ENCODE results near the gene RUVBL2.
"Not testable (repeated sequence)": the region's sequence is repeated elsewhere in the genome, so short reads cannot be mapped to it uniquely, and the experiment has no call there.

The RUVBL2 gene

DNA sequence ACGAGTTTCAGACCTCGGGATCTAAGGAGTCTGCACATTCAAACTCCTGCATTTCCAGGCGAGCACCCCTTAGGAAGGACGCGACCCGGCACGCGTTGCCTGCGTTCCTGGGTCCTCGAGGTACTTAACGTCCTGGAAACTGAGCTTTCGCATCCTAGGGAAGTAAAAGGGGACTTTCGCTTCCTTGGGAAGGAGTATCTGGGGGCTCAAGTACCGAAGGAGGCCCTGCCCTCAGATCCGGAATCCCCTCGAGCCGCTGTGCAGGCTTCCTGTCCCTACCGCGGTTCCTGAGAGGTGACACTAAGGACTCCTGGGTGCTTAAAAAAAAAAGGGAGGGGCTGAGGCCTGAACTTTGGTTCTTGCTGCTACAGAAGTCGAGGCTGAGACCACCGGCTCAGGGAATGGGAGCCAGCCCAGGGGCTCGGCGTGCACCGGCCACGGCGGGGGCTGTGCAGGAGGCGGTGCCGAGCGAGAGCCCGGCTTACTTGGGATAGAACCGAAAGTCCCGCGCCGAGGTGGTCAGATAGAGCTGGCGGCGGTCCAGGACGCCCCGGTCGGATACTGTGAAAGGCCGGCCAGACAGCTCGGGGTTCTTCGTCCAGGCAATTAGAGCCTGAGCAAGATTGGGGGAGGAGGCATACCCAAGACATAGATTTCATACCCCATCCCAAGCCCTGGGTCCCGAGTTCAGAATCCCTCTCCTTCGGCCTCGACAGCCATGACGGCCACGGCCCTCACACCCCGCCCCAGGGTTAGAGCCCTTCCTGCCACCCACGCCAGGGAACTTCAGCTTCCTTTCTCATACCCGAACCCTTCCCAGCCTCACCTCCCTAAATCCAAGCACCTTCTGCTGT lies 24.9 kb downstream of the RUVBL2 start:
- peak in 1 of 2 donors; percentile 24 for DNase-seq

DNA sequence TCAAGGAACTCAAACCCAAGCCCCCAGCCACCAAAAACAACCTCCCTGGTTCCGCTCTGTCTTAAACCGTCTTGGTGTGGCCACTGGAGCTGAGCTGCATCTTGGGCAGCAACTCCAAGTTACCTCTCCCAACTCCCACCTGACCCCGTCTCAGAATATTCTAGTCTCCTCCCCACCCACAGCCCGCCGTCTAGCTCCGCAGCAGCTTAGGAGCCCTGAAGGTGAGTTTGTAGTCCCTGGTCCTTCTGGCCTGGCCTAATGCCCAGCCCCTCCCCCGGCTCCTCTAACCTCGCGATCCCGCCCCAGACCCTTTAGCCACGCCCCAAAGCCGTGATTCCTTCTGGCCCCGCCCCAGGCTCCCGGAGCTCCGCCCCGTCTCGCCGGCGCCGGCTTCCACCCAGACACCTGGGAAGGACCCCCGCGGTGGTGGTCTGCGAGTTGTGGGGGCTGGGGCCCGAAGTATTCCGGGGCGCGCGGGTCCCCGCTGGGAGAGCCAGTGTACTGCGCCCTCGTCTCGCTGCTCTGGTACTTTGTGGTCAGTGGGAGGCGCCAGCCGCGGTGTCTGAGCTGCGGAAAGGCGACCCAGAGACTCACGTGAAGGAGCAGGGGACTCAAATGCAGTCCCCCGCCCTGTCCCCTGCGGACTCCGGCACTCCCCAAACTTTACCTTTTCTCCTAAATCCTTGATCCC lies 25.7 kb downstream of the RUVBL2 start:
- peak; percentile 65 to 74 for DNase-seq

DNA sequence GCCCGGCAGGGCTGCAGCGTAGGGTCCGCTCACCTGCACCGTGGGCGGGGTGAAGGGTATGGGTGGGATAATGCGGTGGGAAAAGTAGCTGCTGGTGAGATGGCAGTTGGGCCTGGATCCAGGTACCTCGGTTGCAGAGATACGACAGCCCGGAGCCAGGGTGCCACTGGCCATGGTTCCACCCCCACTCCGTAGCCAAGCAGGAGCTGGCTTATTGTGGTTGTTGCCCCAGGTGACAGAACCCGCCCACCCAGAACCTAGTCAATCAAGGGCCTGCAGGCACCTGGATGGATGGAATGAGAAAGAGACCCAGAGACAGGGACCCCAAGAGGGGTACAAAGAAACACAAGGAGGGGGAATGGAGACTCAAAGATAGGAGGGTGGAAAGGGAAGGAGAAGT lies 26.7 kb downstream of the RUVBL2 start:
- no peak for DNase-seq

DNA sequence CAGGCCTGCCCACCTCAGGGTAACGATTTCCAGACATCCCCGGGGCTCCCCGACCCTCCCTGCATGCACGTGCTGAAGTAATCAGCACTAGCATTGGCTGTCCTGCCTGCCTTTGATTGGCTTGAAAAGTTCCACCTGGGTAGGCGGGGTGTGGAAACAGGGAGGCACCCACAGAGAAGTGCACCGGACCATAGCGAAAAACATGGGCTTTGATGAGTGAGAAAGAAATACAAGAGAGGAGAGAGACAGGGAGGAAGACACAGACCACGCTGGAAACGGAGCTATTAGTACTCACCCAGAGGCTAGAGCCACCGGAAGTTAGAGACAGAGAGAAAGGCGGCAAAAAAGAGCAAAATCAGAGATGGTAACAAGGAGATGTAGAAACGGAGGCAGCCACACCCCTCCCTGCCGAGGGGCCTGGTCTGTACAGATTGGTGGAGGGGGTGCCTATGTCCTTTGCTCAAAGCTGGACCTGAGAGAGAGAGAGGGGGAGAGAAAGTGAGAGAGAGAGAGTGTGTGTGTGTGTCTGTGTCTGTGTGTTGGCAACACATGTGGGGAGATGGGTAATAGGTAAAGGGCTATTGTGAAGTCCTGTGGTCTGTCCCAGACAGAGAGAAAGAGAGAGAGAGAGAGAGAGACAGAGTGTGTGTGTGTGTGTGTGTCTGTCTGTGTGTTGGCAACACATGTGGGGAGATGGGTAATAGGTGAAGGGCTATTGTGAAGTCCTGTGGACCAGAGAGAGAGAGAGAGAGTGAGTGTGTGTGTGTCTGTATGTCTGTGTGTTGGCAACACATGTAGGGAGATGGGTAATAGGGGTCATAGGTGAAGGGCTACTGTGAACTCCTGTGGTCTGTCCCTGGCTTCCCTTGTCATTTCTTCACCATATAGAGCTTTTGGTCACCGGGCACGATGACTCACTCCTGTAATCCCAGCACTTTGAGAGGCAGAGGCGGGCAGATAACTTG lies 27.5 kb downstream of the RUVBL2 start:
- DNase-seq: no peak

DNA sequence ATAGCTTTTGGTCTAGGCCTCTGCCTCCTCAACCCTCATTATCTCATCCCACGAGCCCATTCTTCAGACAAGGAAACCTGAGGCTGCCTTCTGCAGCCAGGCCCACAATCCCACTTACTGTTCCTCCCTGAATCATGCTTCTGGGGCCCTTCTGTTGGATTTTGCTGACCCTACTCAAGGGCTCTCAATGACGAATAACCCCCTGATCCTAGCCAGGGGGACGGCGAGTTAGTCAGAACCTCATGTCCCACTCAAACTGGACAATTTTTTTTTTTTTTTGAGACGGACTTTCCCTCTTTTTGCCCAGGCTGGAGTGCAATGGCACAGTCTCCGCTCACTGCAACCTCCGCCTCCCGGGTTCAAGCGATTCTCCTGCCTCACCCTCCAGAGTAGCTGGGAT lies 28.4 kb downstream of the RUVBL2 start:
- DNase-seq: no peak

DNA sequence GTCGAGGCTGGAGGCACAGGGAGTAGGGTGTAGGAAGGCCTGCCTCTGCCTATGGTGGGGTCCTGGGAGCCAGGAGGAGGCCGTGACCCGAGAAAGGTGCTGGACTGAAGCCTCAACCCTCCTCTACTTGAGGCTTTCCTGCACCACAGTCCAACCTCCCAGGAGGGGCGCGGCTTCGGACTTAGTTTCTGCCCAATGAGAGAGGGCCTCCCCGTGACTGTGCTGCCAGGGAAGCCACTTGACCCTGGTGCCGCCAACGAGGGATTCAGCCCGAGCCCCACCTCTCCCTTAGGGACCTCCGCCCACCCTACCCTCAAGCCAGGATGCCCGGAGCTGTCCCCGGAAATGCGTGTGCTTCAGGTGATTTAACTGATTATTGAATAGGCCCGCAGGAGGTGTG lies 30.5 kb downstream of the RUVBL2 start, which contains the start of gene CGB3:
CGB3 (minus strand) TSS at position 101 of the 400 bp plus-strand sequence. CDS start 362 bp downstream, outside the sequence.
- not testable (repeated sequence) for DNase-seq

DNA sequence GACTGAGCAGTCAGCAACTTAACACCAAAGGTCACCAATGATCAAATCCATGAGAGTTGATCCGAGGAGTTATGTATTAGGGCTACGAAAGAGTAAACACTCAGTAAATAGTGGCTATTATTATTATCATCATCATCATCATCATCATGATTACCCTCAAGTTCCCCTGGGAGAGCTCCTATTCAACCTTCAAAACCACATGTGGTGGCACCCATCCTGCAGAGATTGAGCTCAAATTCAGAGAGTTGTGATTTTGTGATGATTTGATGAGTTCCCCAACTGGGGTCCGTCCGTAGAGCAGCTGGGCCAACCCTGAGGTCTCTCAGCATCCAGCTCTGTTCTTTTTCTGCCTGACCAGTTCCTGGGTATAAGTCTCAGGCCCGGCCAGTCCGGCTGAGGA lies 31.4 kb downstream of the RUVBL2 start:
- not testable (repeated sequence) for DNase-seq

DNA sequence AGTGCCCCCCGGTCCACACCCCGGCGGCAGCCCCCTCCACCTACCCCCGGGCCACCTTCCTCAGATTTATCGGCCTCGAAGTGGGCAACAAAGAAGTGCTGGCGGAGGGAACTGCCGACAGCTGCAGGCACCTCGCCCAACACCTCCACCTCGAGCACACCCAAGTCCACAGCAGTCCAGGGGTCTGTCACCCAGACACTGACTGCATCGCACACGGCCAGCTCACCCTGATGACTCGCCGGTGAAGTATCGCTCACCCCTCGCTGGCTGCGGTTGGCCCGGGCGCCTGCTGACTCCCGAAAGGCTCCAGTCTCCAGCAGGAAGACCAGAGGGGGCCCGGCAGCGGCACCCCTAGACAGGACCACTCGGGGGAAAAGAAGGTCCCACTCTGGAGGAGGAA lies 31.9 kb downstream of the RUVBL2 start:
- DNase-seq: not testable (repeated sequence)

DNA sequence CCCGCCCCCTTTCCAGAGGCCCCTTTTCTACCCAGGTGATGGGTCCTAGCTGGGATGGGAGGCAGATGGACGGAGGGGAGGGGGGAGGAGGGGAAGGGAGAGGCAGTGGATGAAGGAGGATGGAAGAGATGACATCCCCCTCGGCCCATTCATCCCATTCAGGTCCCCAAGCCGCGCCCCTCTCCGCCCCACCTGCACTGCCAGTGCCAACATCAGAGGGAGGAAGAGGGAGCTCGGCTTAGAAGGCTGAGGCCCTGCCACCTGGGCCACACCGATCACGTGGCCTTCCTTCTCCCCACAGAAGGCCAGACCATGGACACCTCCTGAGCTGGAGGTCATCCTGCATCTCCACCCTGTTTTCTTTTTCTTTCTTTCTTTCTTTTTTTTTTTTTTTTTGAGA lies 35.0 kb downstream of the RUVBL2 start:
- DNase-seq: not testable (repeated sequence)

DNA sequence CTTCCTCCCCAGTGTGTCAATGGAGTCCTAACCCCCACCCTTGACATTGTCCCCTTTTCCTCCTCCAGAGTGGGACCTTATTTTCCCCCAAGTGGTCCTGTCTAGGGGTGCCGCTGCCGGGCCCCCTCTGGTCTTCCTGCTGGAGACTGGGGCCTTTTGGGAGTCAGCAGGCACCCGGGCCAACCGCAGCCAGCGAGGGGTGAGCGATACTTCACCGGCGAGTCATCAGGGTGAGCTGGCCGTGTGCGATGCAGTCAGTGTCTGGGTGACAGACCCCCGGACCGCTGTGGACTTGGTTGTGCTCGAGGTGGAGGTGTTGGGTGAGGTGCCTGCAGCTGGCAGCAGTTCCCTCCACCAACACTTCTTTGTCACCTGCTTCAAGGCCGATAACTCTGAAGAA lies 36.1 kb downstream of the RUVBL2 start:
- DNase-seq: not testable (repeated sequence)

DNA sequence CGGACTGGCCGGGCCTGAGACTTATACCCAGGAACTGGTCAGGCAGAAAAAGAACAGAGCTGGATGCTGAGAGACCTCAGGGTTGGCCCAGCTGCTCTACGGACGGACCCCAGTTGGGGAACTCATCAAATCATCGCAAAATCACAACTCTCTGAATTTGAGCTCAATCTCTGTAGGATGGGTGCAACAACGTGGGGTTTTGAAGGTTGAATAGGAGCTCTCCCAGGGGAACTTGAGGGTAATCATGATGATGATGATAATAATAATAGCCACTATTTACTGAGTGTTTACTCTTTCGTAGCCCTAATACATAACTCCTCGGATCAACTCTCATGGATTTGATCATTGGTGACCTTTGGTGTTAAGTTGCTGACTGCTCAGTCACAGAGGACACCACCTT lies 36.6 kb downstream of the RUVBL2 start:
- not testable (repeated sequence) for DNase-seq

DNA sequence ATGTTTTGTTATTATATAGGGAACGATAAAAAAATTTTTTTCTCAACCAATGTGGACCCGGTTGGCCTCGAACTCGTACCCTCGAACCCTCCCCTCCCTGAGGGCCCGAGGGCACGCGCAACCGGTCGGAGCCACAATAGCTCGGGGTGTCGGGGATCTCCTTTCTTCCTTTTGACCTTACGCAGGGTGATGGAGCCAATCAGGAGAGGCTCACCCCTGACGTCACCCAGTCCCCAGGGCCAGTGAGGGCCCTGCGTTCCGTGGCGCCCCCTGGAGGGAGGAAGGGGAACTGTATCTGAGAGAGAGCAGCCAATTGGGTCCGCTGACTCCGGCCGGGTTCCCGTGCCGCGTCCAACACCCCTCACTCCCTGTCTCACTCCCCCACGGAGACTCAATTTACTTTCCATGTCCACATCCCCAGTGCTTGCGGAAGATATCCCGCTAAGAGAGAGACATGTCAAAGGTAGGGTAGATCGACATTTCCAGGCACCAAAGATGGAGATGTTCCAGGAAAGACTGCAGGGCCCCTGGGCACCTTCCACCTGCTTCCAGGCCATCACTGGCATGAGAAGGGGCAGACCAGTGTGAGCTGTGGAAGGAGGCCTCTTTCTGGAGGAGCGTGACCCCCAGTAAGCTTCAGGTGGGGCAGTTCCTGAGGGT lies 38.1 kb downstream of the RUVBL2 start, which contains the start of gene CGB2:
CGB2 (plus strand) TSS at position 249 of the 660 bp plus-strand sequence; CDS start at position 455, 206 bp downstream.
- DNase-seq: peak; percentile 58 to 81

DNA sequence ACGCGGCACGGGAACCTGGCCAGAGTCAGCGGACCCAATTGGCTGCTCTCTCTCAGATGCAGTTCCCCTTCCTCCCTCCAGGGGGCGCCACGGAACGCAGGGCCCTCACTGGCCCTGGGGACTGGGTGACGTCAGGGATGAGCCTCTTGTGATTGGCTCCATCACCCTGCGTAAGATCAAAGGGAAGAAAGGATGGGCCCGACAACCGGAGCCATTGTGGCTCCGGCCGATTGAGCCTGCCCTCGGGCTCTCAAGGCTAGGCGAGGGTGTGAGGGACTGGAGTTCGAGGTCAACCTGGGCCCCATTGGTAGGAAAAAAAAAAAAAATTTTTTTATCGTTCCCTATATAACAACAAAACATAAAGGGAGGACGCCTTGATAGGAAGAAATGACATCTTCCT lies 43.1 kb downstream of the RUVBL2 start, which contains the start of gene CGB1:
CGB1 (minus strand) TSS at position 81 of the 400 bp plus-strand sequence. CDS start 184 bp downstream, outside the sequence.
- peak; percentile 43 to 65 for DNase-seq

DNA sequence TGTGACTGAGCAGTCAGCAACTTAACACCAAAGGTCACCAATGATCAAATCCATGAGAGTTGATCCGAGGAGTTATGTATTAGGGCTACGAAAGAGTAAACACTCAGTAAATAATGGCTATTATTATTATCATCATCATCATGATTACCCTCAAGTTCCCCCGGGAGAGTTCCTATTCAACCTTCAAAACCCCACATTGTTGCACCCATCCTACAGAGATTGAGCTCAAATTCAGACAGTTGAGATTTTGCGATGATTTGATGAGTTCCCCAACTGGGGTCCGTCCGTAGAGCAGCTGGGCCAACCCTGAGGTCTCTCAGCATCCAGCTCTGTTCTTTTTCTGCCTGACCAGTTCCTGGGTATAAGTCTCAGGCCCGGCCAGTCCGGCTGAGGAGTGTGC lies 44.4 kb downstream of the RUVBL2 start:
- DNase-seq: not testable (repeated sequence)

DNA sequence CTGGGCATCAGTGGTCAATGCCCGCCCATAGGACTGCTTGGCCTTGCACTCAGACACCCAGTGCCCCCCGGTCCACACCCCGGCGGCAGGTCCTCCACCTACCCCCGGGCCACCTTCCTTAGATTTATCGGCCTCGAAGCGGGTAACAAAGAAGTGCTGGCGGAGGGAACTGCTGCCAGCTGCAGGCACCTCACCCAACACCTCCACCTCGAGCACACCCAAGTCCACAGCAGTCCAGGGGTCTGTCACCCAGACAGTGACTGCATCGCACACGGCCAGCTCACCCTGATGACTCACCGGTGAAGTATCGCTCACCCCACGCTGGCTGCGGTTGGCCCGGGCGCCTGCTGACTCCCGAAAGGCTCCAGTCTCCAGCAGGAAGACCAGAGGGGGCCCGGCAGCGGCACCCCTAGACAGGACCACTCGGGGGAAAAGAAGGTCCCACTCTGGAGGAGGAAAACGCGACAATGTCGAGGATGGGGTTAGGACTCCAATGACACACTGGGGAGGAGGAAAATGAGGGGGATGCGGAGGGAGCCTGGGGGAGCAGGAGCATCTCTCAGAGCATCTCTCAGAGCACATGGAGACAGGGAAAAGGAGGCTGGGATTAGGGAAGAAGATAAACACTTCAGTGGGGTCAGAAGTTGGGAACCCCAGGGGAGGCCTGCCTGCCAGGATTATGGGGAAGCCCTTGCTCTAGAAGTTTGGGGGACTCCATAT lies 45.0 kb downstream of the RUVBL2 start:
- DNase-seq: not testable (repeated sequence)

DNA sequence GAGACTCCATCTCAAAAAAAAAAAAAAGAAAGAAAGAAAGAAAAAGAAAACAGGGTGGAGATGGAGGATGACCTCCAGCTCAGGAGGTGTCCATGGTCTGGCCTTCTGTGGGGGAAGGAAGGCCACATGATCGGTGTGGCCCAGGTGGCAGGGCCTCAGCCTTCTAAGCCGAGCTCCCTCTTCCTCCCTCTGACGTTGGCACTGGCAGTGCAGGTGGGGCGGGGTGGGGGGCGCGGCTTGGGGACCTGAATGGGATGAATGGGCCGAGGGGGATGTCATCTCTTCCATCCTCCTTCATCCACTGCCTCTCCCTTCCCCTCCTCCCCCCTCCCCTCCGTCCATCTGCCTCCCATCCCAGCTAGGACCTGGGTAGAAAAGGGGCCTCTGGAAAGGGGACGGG lies 46.0 kb downstream of the RUVBL2 start:
- DNase-seq: not testable (repeated sequence)

DNA sequence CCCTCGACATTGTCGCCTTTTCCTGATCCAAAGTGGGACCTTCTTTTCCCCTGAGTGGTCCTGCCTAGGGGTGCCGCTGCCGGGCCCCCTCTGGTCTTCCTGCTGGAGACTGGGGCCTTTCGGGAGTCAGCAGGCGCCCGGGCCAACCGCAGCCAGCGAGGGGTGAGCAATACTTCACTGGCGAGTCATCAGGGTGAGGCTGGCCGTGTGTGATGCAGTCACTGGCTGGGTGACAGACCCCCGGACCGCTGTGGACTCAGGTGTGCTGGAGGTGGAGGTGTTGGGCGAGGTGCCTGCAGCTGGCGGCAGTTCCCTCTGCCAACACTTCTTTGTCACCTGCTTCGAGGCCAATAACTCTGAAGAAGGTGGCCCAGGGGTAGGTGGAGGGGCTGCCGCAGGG lies 48.5 kb downstream of the RUVBL2 start:
- DNase-seq: no peak

DNA sequence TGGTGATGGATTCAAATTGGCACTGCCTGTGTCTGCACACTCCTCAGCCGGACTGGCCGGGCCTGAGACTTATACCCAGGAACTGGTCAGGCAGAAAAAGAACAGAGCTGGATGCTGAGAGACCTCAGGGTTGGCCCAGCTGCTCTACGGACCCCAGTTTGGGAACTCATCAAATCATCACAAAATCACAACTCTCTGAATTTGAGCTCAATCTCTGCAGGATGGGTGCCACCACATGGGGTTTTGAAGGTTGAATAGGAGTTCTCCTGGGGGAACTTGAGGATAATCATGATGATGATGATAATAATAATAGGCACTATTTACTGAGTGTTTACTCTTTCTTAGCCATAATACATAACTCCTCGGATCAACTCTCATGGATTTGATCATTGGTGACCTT lies 49.0 kb downstream of the RUVBL2 start:
- DNase-seq: not testable (repeated sequence)

DNA sequence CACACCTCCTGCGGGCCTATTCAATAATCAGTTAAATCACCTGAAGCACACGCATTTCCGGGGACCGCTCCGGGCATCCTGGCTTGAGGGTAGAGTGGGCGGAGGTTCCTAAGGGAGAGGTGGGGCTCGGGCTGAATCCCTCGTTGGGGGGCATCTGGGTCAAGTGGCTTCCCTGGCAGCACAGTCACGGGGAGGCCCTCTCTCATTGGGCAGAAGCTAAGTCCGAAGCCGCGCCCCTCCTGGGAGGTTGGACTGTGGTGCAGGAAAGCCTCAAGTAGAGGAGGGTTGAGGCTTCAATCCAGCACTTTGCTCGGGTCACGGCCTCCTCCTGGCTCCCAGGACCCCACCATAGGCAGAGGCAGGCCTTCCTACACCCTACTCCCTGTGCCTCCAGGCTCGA lies 49.9 kb downstream of the RUVBL2 start, which contains the start of gene CGB5:
CGB5 (plus strand) TSS at position 301 of the 400 bp plus-strand sequence. CDS start 362 bp downstream, outside the sequence.
- not testable (repeated sequence) for DNase-seq

DNA sequence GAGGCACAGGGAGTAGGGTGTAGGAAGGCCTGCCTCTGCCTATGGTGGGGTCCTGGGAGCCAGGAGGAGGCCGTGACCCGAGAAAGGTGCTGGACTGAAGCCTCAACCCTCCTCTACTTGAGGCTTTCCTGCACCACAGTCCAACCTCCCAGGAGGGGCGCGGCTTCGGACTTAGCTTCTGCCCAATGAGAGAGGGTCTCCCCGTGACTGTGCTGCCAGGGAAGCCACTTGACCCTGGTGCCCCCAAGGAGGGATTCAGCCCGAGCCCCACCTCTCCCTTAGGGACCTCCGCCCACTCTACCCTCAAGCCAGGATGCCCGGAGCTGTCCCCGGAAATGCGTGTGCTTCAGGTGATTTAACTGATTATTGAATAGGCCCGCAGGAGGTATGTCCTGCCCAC lies 55.3 kb downstream of the RUVBL2 start, which contains the start of gene CGB8:
CGB8 (minus strand) TSS at position 101 of the 400 bp plus-strand sequence. CDS start 372 bp downstream, outside the sequence.
- not testable (repeated sequence) for DNase-seq

DNA sequence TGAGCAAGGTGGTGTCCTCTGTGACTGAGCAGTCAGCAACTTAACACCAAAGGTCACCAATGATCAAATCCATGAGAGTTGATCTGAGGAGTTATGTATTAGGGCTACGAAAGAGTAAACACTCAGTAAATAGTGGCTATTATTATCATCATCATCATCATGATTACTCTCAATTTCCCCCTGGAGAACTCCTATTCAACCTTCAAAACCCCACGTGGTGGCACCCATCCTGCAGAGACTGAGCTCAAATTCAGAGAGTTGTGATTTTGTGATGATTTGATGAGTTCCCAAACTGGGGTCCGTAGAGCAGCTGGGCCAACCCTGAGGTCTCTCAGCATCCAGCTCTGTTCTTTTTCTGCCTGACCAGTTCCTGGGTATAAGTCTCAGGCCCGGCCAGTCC lies 56.1 kb downstream of the RUVBL2 start:
- not testable (repeated sequence) for DNase-seq

Measured in stimulated activated CD4-positive, alpha-beta T cell treated with anti-CD3 and anti-CD28 coated beads, Interleukin-2, amount 100 ng/mL, for 24 hours (primary cell).